NCI-H460 (cell line): ENCODE data around the gene STAM2. TPM values are rescaled to one million over a fixed set of nuclear protein-coding genes. Genes with fewer than 3 reads are reported as not detected.
"Not testable (repeated sequence)": the region's sequence is repeated elsewhere in the genome, so short reads cannot be mapped to it uniquely, and the experiment has no call there.

Source experiments
- DNase-seq: peaks from one replicate; pipeline ENCODE4 v3.0.0-alpha.2; 2016; ENCODE audit warnings: low read depth; ENCODE audit errors: extremely low read depth
- total RNA-seq: library from RNA; depleted of rRNA; stranded (reverse); fragments of >200 nt; shearing (Covaris generic); gene quantifications from 2 replicates; pipeline ENCODE4 v1.2.3, GENCODE V29; 2014

STAM2 gene
- total RNA-seq, 1 experiment from 2014 or later: 27.5 TPM

GRCh38 chr2:152114366-152114765, 61.2 kb downstream of the STAM2 start:
- no peak for DNase-seq

- not testable (repeated sequence) for DNase-seq
Measured at GRCh38 chr2:152107140-152107539, 68.4 kb downstream of the STAM2 start.

GRCh38 chr2:152106464-152106863, 69.1 kb downstream of the STAM2 start:
- DNase-seq: no peak

- no peak for DNase-seq
Measured at GRCh38 chr2:152103271-152103670, 72.3 kb downstream of the STAM2 start.

- DNase-seq: no peak
Measured at GRCh38 chr2:152100961-152101360, 74.6 kb downstream of the STAM2 start.

GRCh38 chr2:152099367-152100050, 76.1 kb downstream of the STAM2 start:
- DNase-seq: no peak

- no peak for DNase-seq
Measured at GRCh38 chr2:152098496-152099366, 76.8 kb downstream of the STAM2 start, which contains the start of gene CACNB4. TSS of gene CACNB4 (minus strand) at chr2:152099044.

GRCh38 chr2:152097801-152098495, 77.6 kb downstream of the STAM2 start:
- DNase-seq: no peak

GRCh38 chr2:152097290-152097800, 78.2 kb downstream of the STAM2 start:
- no peak for DNase-seq

- no peak for DNase-seq
Measured at GRCh38 chr2:152095146-152095545, 80.4 kb downstream of the STAM2 start.

GRCh38 chr2:152094014-152094413, 81.5 kb downstream of the STAM2 start:
- DNase-seq: no peak

- DNase-seq: no peak
Measured at GRCh38 chr2:152093464-152093863, 82.1 kb downstream of the STAM2 start.

GRCh38 chr2:152092095-152092494, 83.5 kb downstream of the STAM2 start:
- DNase-seq: no peak

- DNase-seq: not testable (repeated sequence)
Measured at GRCh38 chr2:152090726-152091125, 84.8 kb downstream of the STAM2 start.

- DNase-seq: no peak
Measured at GRCh38 chr2:152089238-152089637, 86.3 kb downstream of the STAM2 start.

GRCh38 chr2:152088006-152088405, 87.6 kb downstream of the STAM2 start:
- DNase-seq: no peak

GRCh38 chr2:152086231-152086630, 89.3 kb downstream of the STAM2 start:
- DNase-seq: no peak

- no peak for DNase-seq
Measured at GRCh38 chr2:152084076-152084475, 91.5 kb downstream of the STAM2 start.

GRCh38 chr2:152083202-152083875, 92.2 kb downstream of the STAM2 start:
- DNase-seq: no peak

- DNase-seq: no peak
Measured at GRCh38 chr2:152078662-152079061, 96.9 kb downstream of the STAM2 start.
